ENCODE measurements around the gene GSTM5. TPM values are rescaled to one million over a fixed set of nuclear protein-coding genes. Genes with fewer than 3 reads are reported as not detected.

Gene GSTM5
- 0.11 TPM in 1 of 2 replicates, not detected in the other for total RNA-seq

DNA sequence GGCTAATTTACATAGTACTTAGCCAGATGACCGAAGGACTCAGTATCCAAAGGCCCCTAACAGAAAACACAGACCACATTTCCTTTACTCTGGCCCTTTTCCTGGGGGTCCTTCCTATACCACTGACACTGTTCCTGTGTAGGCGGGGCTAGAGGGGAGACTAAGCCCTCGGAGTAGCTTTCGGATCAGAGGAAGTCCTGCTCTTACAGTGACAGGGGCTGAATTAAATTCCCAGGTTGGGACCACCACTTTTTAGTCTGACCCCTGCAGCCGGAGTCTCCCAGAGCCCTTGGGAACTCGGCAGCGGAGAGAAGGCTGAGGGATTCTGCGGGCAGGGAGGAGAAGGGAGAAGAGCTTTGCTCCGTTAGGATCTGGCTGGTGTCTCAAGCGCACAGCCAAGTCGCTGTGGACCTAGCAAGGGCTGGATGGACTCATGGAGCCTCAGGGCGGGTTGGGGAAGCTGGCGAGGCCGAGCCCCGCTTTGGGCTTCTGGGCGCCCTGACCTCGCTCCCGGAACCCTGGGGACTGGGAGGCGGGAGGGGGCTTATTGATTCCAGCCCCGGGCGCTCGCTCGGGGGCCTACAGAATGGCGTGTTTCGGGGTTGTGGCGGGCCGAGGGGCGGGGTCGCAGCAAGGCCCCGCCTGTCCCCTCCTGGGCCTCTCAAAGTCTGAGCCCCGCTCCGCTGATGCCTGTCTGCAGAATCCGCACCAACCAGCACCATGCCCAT, at the start of gene GSTM5:
Gene GSTM5 (plus strand): TSS at position 659 of the 728 bp plus-strand sequence. CDS start 62 bp downstream, at position 721.

GRCh38 chr1:109667452-109668122, 44.5 kb upstream of the GSTM5 start, which contains the start of gene GSTM2:
Gene GSTM2 (plus strand): TSS chr1:109668057. CDS start chr1:109668116, 59 bp downstream.

GRCh38 chr1:109687641-109688499, 24.2 kb upstream of the GSTM5 start, which contains the start of gene GSTM1:
Gene GSTM1 (plus strand): TSS chr1:109687817. CDS start chr1:109687874, 57 bp downstream.

GRCh38 chr1:109740615-109741373, 28.7 kb downstream of the GSTM5 start, which contains the start of gene GSTM3:
Gene GSTM3 (minus strand): TSS chr1:109741038. CDS start chr1:109740287, 751 bp downstream.

GRCh38 chr1:109763646-109764415, 51.8 kb downstream of the GSTM5 start, which contains the start of gene EPS8L3:
Gene EPS8L3 (minus strand): TSS chr1:109763923. CDS start chr1:109761749, 2,174 bp downstream.

Other genes with a start within 250 kb of the GSTM5 start
- gene SYPL2, start 245.7 kb upstream of the GSTM5 start, total RNA-seq: under 0.01 TPM in 1 of 2 replicates, not detected in the other
- 0.76 and 1.3 TPM in 2 replicates for gene ATXN7L2, start 228.3 kb upstream of the GSTM5 start, total RNA-seq
- gene CYB561D1, start 218.2 kb upstream of the GSTM5 start, total RNA-seq: 4.7 and 5.5 TPM in 2 replicates
- gene AMIGO1, start 202.5 kb upstream of the GSTM5 start, total RNA-seq: 1.2 and 1.7 TPM in 2 replicates
- gene GPR61, start 172.4 kb upstream of the GSTM5 start, total RNA-seq: 0.11 and 0.17 TPM in 2 replicates
- 11.8 and 13.5 TPM in 2 replicates for gene GNAI3, start 163.6 kb upstream of the GSTM5 start, total RNA-seq
- 0.11 and 0.17 TPM in 2 replicates for gene GNAT2, start 92.6 kb upstream of the GSTM5 start, total RNA-seq
- 20.9 and 22.6 TPM in 2 replicates for gene AMPD2, start 92.4 kb upstream of the GSTM5 start, total RNA-seq
- gene GSTM4, start 56.2 kb upstream of the GSTM5 start, total RNA-seq: 0.95 and 1.4 TPM in 2 replicates
- gene GSTM2, start 44.2 kb upstream of the GSTM5 start, total RNA-seq: 1.2 and 1.7 TPM in 2 replicates
- 2.9 TPM in 1 of 2 replicates, not detected in the other for gene GSTM1, start 24.4 kb upstream of the GSTM5 start, total RNA-seq
- gene GSTM3, start 28.8 kb downstream of the GSTM5 start, total RNA-seq: 41.9 and 88.1 TPM in 2 replicates
- gene EPS8L3, start 51.7 kb downstream of the GSTM5 start, total RNA-seq: not detected in 2 replicates
- 3.9 and 5.9 TPM in 2 replicates for gene CSF1, start 198.6 kb downstream of the GSTM5 start, total RNA-seq

Measured in dermis lymphatic vessel endothelial cell (primary cell).